Body of pancreas (tissue), 4 donors: Measurements from ENCODE around the gene CFAP299. TPM values are rescaled to one million over a fixed set of nuclear protein-coding genes. Genes with fewer than 3 reads are reported as not detected.

Experiments used
- ATAC-seq: fragments of 150-250 bp; one replicate; pipeline ENCODE4 v1.9.1; 2016
- DNase-seq, 4 donors: peaks; one replicate each; pipeline ENCODE4 v3.0.0-alpha.2; 2019
- H3K27ac ChIP-seq, 4 donors: fragments of 200-600 bp; sonication (generic); 1 replicate in 3 of 4; 2 replicates in 1 of 4; pipeline versions ENCODE4 v1.5.1 to v1.6.1; 2016 to 2019; ENCODE audit warnings: mild to moderate bottlenecking in 1 of 4, mixed read lengths in 1 of 4, moderate library complexity in 1 of 4
- H3K27me3 ChIP-seq, 2 donors: fragments of 200-600 bp; sonication (generic); one replicate each; pipeline ENCODE4 v1.6.0; 2016; ENCODE audit warnings: mild to moderate bottlenecking in 1 of 2
- H3K36me3 ChIP-seq, 2 donors: fragments of 200-600 bp; sonication (generic); replicated peaks in 1 of 2; 2 replicates each; pipeline ENCODE4 v1.5.1; 2016; ENCODE audit warnings: low read depth in 2 of 2; ENCODE audit not compliant: insufficient read depth in 1 of 2
- H3K4me1 ChIP-seq: fragments of 200-600 bp; sonication (generic); one replicate; pipeline ENCODE4 v1.6.0; 2016
- H3K4me3 ChIP-seq, 2 donors: fragments of 200-600 bp; sonication (generic); 1 replicate in 1 of 2; 2 replicates in 1 of 2; pipeline ENCODE4 v1.5.1; 2016 to 2019
- H3K9me3 ChIP-seq, 3 donors: fragments of 200-600 bp; sonication (generic); 1 replicate in 2 of 3; 2 replicates in 1 of 3; pipeline ENCODE4 v1.5.1; 2016
- CTCF ChIP-seq, 7 experiments: fragments of 450-650 bp in 4 of 7; fragments of 200-600 bp in 3 of 7; sonication (generic) in 3 of 7; IDR thresholded peaks; one replicate each; pipeline ENCODE4 v1.5.1; 2016 to 2019; ENCODE audit warnings: antibody characterized with exemption in 7 of 7
- POLR2A ChIP-seq, 3 donors: fragments of 450-650 bp; IDR thresholded peaks; one replicate each; pipeline ENCODE4 v1.6.1; 2016; ENCODE audit warnings: antibody characterized with exemption in 3 of 3, mild to moderate bottlenecking in 2 of 3
- WGBS, 2 donors: methylation state at CpG; one replicate each; pipeline ENCODE4 v1.1.5; 2017; 5-methylcytosine and 5-hydroxymethylcytosine counted together
- intact Hi-C: fragments of 100-400 bp; cut with DNase I; formaldehyde crosslinking; loops from one replicate; pipeline ENCODE4 v1.15.1; 2023
- total RNA-seq, 2 donors: library from RNA; depleted of rRNA; stranded (reverse); fragments of >200 nt; gene quantifications; one replicate each; pipeline ENCODE4 v1.1.0, GENCODE V29; 2016

CFAP299 gene
- total RNA-seq, 2 donors from 2014 or later: not detected

GRCh38 chr4:80916770-80917169 is 581.2 kb downstream of the CFAP299 start:
- DNase-seq (no peak), ATAC-seq (no peak)
- Histone ChIP-seq H3K9me3 (no peaks in the 10 kb centered on the region), H3K4me3 (no peak overlapping the region), H3K27me3 (no peaks in the 10 kb centered on the region), H3K4me1 (no peaks in the 10 kb centered on the region), H3K36me3 (no peaks in the 10 kb centered on the region), H3K27ac (no peak overlapping the region)
- TF ChIP-seq POLR2A (IDR thresholded peaks at IDR 0.05) (no peak), CTCF (IDR thresholded peaks at IDR 0.05) (no peak)
- intact Hi-C loops: no loop called here
- WGBS, 2 donors: 61 to 76% methylated on average over 3 of the region's 3 CpGs

- Histone ChIP-seq H3K36me3 (no peaks in the 10 kb centered on the region), H3K9me3 (no peaks in the 10 kb centered on the region), H3K27ac (no peak overlapping the region), H3K4me1 (no peaks in the 10 kb centered on the region), H3K27me3 (no peaks in the 10 kb centered on the region), H3K4me3 (no peak overlapping the region)
- DNase-seq: no peak
- ATAC-seq: no peak
- TF ChIP-seq CTCF (IDR thresholded peaks at IDR 0.05) (no peak), POLR2A (IDR thresholded peaks at IDR 0.05) (no peak)
- intact Hi-C loops: no loop called here
These were observed 582.5 kb downstream of the CFAP299 start for GRCh38 chr4:80918004-80918403.

GRCh38 chr4:80921441-80921840 is 585.9 kb downstream of the CFAP299 start:
- TF ChIP-seq CTCF (IDR thresholded peaks at IDR 0.05): no peak
- TF ChIP-seq POLR2A (IDR thresholded peaks at IDR 0.05): no peak
- Histone ChIP-seq H3K36me3 (no peaks in the 10 kb centered on the region), H3K9me3 (no peaks in the 10 kb centered on the region), H3K27ac (no peak overlapping the region), H3K4me3 (no peak overlapping the region), H3K4me1 (no peaks in the 10 kb centered on the region), H3K27me3 (no peaks in the 10 kb centered on the region)
- ATAC-seq (no peak), DNase-seq (no peak)
- intact Hi-C loops: no loop called here
- WGBS, 2 donors: 47 to 61% methylated on average over 2 of the region's 2 CpGs

- Histone ChIP-seq H3K27me3 (no peaks in the 10 kb centered on the region), H3K4me3 (no peak overlapping the region), H3K4me1 (no peaks in the 10 kb centered on the region), H3K9me3 (no peaks in the 10 kb centered on the region), H3K36me3 (no peaks in the 10 kb centered on the region), H3K27ac (no peak overlapping the region)
- no peak for DNase-seq
- no peak for TF ChIP-seq POLR2A (IDR thresholded peaks at IDR 0.05)
- TF ChIP-seq CTCF (IDR thresholded peaks at IDR 0.05): no peak
- intact Hi-C loops: no loop called here
- 40 to 53% methylated on average over 2 of the region's 2 CpGs for WGBS, 2 donors
- ATAC-seq: no peak
These were observed 587.4 kb downstream of the CFAP299 start for GRCh38 chr4:80922941-80923340.

GRCh38 chr4:80925293-80925692 is 589.8 kb downstream of the CFAP299 start:
- intact Hi-C loops: no loop called here
- H3K4me3 ChIP-seq: no peak overlapping the region
- TF ChIP-seq POLR2A (IDR thresholded peaks at IDR 0.05): no peak
- TF ChIP-seq CTCF (IDR thresholded peaks at IDR 0.05): no peak
- H3K9me3 ChIP-seq: no peaks in the 10 kb centered on the region
- H3K36me3 ChIP-seq: no peaks in the 10 kb centered on the region
- 88 to 96% methylated on average over 1 of the region's 1 CpG for WGBS, 2 donors
- H3K4me1 ChIP-seq: no peaks in the 10 kb centered on the region
- ATAC-seq: no peak
- DNase-seq: no peak
- H3K27ac ChIP-seq: no peak overlapping the region
- no peaks in the 10 kb centered on the region for H3K27me3 ChIP-seq
